HepG2 (cell line): ENCODE measurements around the gene HS3ST3B1. TPM values are rescaled to one million over a fixed set of nuclear protein-coding genes. Genes with fewer than 3 reads are reported as not detected.

Source experiments
- ATAC-seq: fragments of 200-7000 bp; cut with Tn5 transposase; 3 replicates; pipeline ENCODE4 v1.9.1; 2020; ENCODE audit warnings: mild to moderate bottlenecking, moderate library complexity
- BruUV-seq: library from RNA; stranded (reverse); fragments of 400-500 nt; replicated peaks from 2 replicates; lab custom pipeline; 2021; lab: Mats Ljungman, UMichigan
- CTCF ChIA-PET: fragments of 300-600 bp; formaldehyde crosslinking; extraction: SDS; loops from one replicate; lab custom pipeline; 2021; ENCODE audit warnings: low total read pairs, inconsistent platforms, low intra/inter-chr PET ratio; lab: Yijun Ruan, JAX
- POLR2A ChIA-PET: fragments of 350-600 bp; sonication (Branson Sonifier 250); formaldehyde crosslinking; loops from one replicate; lab custom pipeline; 2020; ENCODE audit warnings: antibody characterized with exemption, inconsistent platforms; lab: Yijun Ruan, JAX
- DNase-seq: peaks from one replicate; pipeline ENCODE4 v3.0.0-alpha.2; 2015; ENCODE audit warnings: low spot score
- FAIRE-seq: peaks from 3 replicates; lab custom pipeline; 2011; peaks lifted over from hg19 to GRCh38; lab: Jason Lieb, UNC
- H2AFZ ChIP-seq: one replicate; pipeline ENCODE4 v1.6.1; 2011; ENCODE audit warnings: low read length, inconsistent platforms
- H3K27ac ChIP-seq: fragments of 300-600 bp; 3 replicates; pipeline ENCODE4 v1.8.0; 2011; ENCODE audit warnings: mixed run types, mild to moderate bottlenecking, mixed read lengths, low read length, inconsistent platforms; ENCODE audit not compliant: insufficient read depth; ENCODE audit errors: extremely low read length
- H3K27me3 ChIP-seq, 2 experiments: fragments of 200-600 bp in 1 of 2; 2 replicates in 1 of 2; 3 replicates in 1 of 2; pipeline versions ENCODE4 v1.6.0 to v1.8.0; 2011; ENCODE audit warnings: low read length in 2 of 2, mild to moderate bottlenecking in 2 of 2, moderate library complexity in 2 of 2, inconsistent platforms in 1 of 2; ENCODE audit not compliant: insufficient read depth in 2 of 2, control insufficient read depth in 1 of 2
- H3K36me3 ChIP-seq, 2 experiments: fragments of 200-600 bp in 1 of 2; replicated peaks in 1 of 2; 2 replicates in 1 of 2; 3 replicates in 1 of 2; pipeline versions ENCODE4 v1.5.1 to v1.8.0; 2011; ENCODE audit warnings: low read length in 2 of 2, inconsistent platforms in 1 of 2; ENCODE audit not compliant: insufficient read depth in 2 of 2, control insufficient read depth in 1 of 2
- H3K4me1 ChIP-seq: 2 replicates; pipeline ENCODE4 v1.5.1; 2012; ENCODE audit warnings: low read length, inconsistent platforms; ENCODE audit not compliant: insufficient read depth
- H3K4me2 ChIP-seq: 2 replicates; pipeline ENCODE4 v1.6.0; 2011; ENCODE audit warnings: low read depth, low read length, inconsistent platforms
- H3K4me3 ChIP-seq, 3 experiments: fragments of 200-600 bp in 1 of 3; sonication (generic), shearing (Covaris generic) in 1 of 3; replicated peaks in 1 of 3; 2 replicates each; pipeline ENCODE4 v1.5.1; 2011 to 2016; ENCODE audit warnings: low read length in 3 of 3, inconsistent platforms in 2 of 3, low read depth in 2 of 3, mild to moderate bottlenecking in 2 of 3, control low read depth in 1 of 3, mixed read lengths in 1 of 3; ENCODE audit not compliant: insufficient read depth in 1 of 3
- H3K79me2 ChIP-seq: one replicate; pipeline ENCODE4 v1.6.1; 2011; ENCODE audit warnings: low read length, inconsistent platforms; ENCODE audit not compliant: insufficient read depth
- H3K9ac ChIP-seq: 2 replicates; pipeline ENCODE4 v1.6.0; 2011; ENCODE audit warnings: mild to moderate bottlenecking, low read depth, low read length, inconsistent platforms; ENCODE audit not compliant: insufficient read depth
- H3K9me3 ChIP-seq: 2 replicates; pipeline ENCODE4 v1.5.1; 2012; ENCODE audit warnings: mild to moderate bottlenecking, low read length
- H4K20me1 ChIP-seq: 2 replicates; pipeline ENCODE4 v1.6.0; 2011; ENCODE audit warnings: inconsistent platforms, mild to moderate bottlenecking, low read length, moderate library complexity; ENCODE audit not compliant: insufficient read depth
- ASH2L ChIP-seq: fragments of 300-600, 200-600 bp; sonication (generic); IDR thresholded peaks from 2 replicates; pipeline ENCODE4 v1.7.0; 2017; ENCODE audit warnings: low read depth, mild to moderate bottlenecking, moderate library complexity, mixed read lengths, low read length; ENCODE audit not compliant: insufficient read length
- CBX2 ChIP-seq, 2 experiments: fragments of 200-600 bp in 1 of 2; sonication (generic); formaldehyde crosslinking in 1 of 2; IDR thresholded peaks; 2 replicates each; pipeline versions ENCODE4 v1.7.0 to v1.8.1; 2018 to 2022; ENCODE audit warnings: low read depth in 2 of 2, low read length in 1 of 2, mild to moderate bottlenecking in 1 of 2, missing genetic modification reagents in 1 of 2
- CTCF ChIP-seq: sonication (generic); formaldehyde crosslinking; IDR thresholded peaks from 2 replicates; pipeline ENCODE4 v1.5.0; 2020; ENCODE audit warnings: mild to moderate bottlenecking, missing genetic modification reagents, moderate library complexity
- ESRRA ChIP-seq: sonication (generic); formaldehyde crosslinking; IDR thresholded peaks from 2 replicates; pipeline ENCODE4 v1.5.1; 2020; ENCODE audit warnings: mild to moderate bottlenecking, low read depth, missing genetic modification reagents
- FLYWCH1 ChIP-seq: sonication (generic); formaldehyde crosslinking; IDR thresholded peaks from 2 replicates; pipeline ENCODE4 v1.8.1; 2023; ENCODE audit warnings: mild to moderate bottlenecking, missing genetic modification reagents
- GABPB1 ChIP-seq: IDR thresholded peaks from 2 replicates; pipeline ENCODE4 v1.6.1; 2016; ENCODE audit warnings: mild to moderate bottlenecking, missing genetic modification reagents, moderate library complexity, missing compliant biosample characterization
- KAT7 ChIP-seq: IDR thresholded peaks from 2 replicates; pipeline ENCODE4 v1.6.1; 2018; ENCODE audit warnings: borderline replicate concordance, missing compliant biosample characterization
- KMT2A ChIP-seq: sonication (generic); formaldehyde crosslinking; IDR thresholded peaks from 2 replicates; pipeline ENCODE4 v1.4.0; 2020; ENCODE audit warnings: missing genetic modification reagents
- MAFF ChIP-seq: IDR thresholded peaks from 2 replicates; pipeline ENCODE4 v1.6.1; 2011; ENCODE audit warnings: low read depth, low read length, improper control_type of control experiment
- MAFK ChIP-seq, 2 experiments: IDR thresholded peaks in 1 of 2; conservative IDR thresholded peaks in 1 of 2; 2 replicates each; pipeline ENCODE4 v1.6.1; 2011; ENCODE audit warnings: improper control_type of control experiment in 2 of 2, low read length in 2 of 2
- NAIF1 ChIP-seq: sonication (generic); formaldehyde crosslinking; IDR thresholded peaks from 2 replicates; pipeline ENCODE4 v1.5.0; 2020; ENCODE audit warnings: mild to moderate bottlenecking, missing genetic modification reagents, borderline replicate concordance
- NFYC ChIP-seq: IDR thresholded peaks from 2 replicates; pipeline ENCODE4 v1.6.1; 2016; ENCODE audit warnings: missing genetic modification reagents, missing compliant biosample characterization
- RBFOX2 ChIP-seq: fragments of 200-400 bp; formaldehyde crosslinking; IDR thresholded peaks from 2 replicates; pipeline ENCODE4 v1.6.1; 2017; ENCODE audit warnings: low read depth, mild to moderate bottlenecking, low read length
- SMARCE1 ChIP-seq: fragments of 450-650 bp; IDR thresholded peaks from 2 replicates; pipeline ENCODE4 v1.6.1; 2017; ENCODE audit warnings: borderline replicate concordance
- ZNF253 ChIP-seq: sonication (generic); formaldehyde crosslinking; IDR thresholded peaks from 2 replicates; pipeline ENCODE4 v1.8.0; 2022; ENCODE audit warnings: mild to moderate bottlenecking, missing genetic modification reagents, borderline replicate concordance
- ZNF44 ChIP-seq: sonication (generic); formaldehyde crosslinking; IDR thresholded peaks from 2 replicates; pipeline ENCODE4 v1.5.1; 2020; ENCODE audit warnings: mild to moderate bottlenecking, missing genetic modification reagents
- ZNF841 ChIP-seq: sonication (generic); formaldehyde crosslinking; IDR thresholded peaks from 2 replicates; pipeline ENCODE4 v1.8.1; 2023; ENCODE audit warnings: missing genetic modification reagents, borderline replicate concordance
- WGBS: methylation state at CpG from one replicate; pipeline ENCODE4 v1.1.6; 2017; ENCODE audit warnings: low lambda C conversion rate; 5-methylcytosine and 5-hydroxymethylcytosine counted together
- in situ Hi-C: cut with HindIII; loops from 2 replicates; pipeline ENCODE4 v1.10.0; 2017; ENCODE audit warnings: low pct_unique_long_range_greater_than_20kb; ENCODE audit not compliant: extremely low pct_ligation_motif_present
- intact Hi-C: fragments of 100-400 bp; cut with micrococcal nuclease; formaldehyde crosslinking; loops from one replicate; pipeline ENCODE4 v1.10.0; 2022; ENCODE audit not compliant: unreplicated experiment
- polyA plus RNA-seq, 8 experiments: library from polyadenylated mRNA; depleted of rRNA in 3 of 8; stranded (reverse) in 7 of 8; unstranded in 1 of 8; fragments of >200 nt; fragmentation: Illumina TruSeq in 4 of 8; extraction: Trizol in 4 of 8; gene quantifications; 2 replicates each; pipeline versions ENCODE4 v1.2.1 to v1.2.3, GENCODE V29; 2011 to 2016; ENCODE audit warnings: low read depth in 4 of 8, missing spikeins in 1 of 8, mixed read lengths in 1 of 8; ENCODE audit not compliant: insufficient read depth in 1 of 8
- total RNA-seq, 5 experiments: library from RNA; depleted of rRNA; stranded (reverse); fragments of >200 nt; fragmentation: Illumina TruSeq; extraction: Trizol; gene quantifications; 2 replicates each; pipeline ENCODE4 v1.2.3, GENCODE V29; 2016; ENCODE audit warnings: low read depth in 1 of 5
- TF ChIP-seq, protein P1 (sequence below): sonication (generic); IDR thresholded peaks from 2 replicates; pipeline ENCODE4 v1.6.1; 2016; ENCODE audit warnings: low read depth, borderline replicate concordance

HS3ST3B1 gene
- total and polyA plus RNA-seq, 2 of the 13 experiments (the other 11 are each of a cell fraction or from before 2014, with no cell fraction given): 15.7 to 39.5 TPM

- TF ChIP-seq, protein P1, sequence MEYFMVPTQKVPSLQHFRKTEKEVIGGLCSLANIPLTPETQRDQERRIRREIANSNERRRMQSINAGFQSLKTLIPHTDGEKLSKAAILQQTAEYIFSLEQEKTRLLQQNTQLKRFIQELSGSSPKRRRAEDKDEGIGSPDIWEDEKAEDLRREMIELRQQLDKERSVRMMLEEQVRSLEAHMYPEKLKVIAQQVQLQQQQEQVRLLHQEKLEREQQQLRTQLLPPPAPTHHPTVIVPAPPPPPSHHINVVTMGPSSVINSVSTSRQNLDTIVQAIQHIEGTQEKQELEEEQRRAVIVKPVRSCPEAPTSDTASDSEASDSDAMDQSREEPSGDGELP: no peak
These were observed 5.7 kb downstream of the HS3ST3B1 start (continued) for GRCh38 chr17:14306596-14306995.

DNA sequence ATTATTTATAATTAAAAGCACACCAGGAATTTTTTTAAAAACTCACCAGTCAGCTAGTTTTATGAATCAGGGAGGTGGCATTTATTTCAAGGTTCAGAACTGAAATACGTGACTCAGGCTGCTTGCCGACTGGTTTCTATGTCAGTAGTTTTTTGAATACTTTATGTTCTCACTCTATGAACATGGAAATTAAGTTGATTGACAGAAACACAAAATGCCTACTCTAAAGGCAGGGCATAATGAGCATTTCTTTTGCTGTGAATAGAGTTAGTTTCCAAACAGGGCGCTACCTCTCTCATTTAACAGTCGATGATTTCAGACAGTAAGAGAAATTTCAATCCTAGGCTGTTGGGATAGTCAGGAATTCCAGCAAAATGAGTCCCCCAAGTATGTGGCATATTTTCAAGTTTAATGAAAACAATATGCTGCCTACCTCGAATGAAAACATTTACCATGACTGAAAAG lies 6.7 kb downstream of the HS3ST3B1 start:
- Histone ChIP-seq H3K4me3 (peak overlapping the region; percentile 48 to 92 (median 71); a peak in 5 of 6 replicates), H3K27ac (peak overlapping the region; percentile 93), H3K9ac (peak overlapping the region; percentile 81), H3K36me3 (peaks cover 8 to 29% of the 10 kb centered on the region in 2 experiments; a peak in 4 of 5 replicates), H3K4me2 (peak overlapping the region; percentile 95), H3K79me2 (peaks cover 98% of the 10 kb centered on the region), H4K20me1 (peaks cover 30% of the 10 kb centered on the region), H3K9me3 (no peaks in the 10 kb centered on the region), H3K27me3 (no peaks in the 10 kb centered on the region; a peak in 1 of 5 replicates), H2AFZ (no peak overlapping the region), H3K4me1 (peaks cover 42% of the 10 kb centered on the region)
- TSS peak; percentile 1 for BruUV-seq
- CTCF ChIA-PET: no interaction called here
- POLR2A ChIA-PET: interaction anchor here (1.0 to 14.0 kb wide), 2 partner anchors 23 to 66 kb away, joined by 4 to 288 read pairs; no protein-coding TSS in a partner anchor
- no peak for ATAC-seq
- in situ Hi-C loops (loop anchor here (5.0 kb wide), 1 partner anchor 65 kb away; no protein-coding TSS in a partner anchor), intact Hi-C loops (loop anchor here (2.0 to 10.0 kb wide), 2 partner anchors 67 to 477 kb away; no protein-coding TSS in a partner anchor)
- WGBS: 5% methylated on average over 5 of the region's 5 CpGs
- peak; percentile 42 for DNase-seq
- FAIRE-seq: no peak
- no peak for TF ChIP-seq ZNF44 (CRISPR knock-in tag)
- no peak for TF ChIP-seq ZNF841
- TF ChIP-seq KMT2A (CRISPR knock-in tag): peak; percentile 75
- TF ChIP-seq CBX2 (IDR thresholded peaks at IDR 0.05; ENCODE audit: low read depth, low read length): no peak
- no peak for TF ChIP-seq CBX2 (CRISPR knock-in tag; IDR thresholded peaks at IDR 0.05; ENCODE audit: low read depth)
- no peak for TF ChIP-seq ESRRA (CRISPR knock-in tag)
- no peak for TF ChIP-seq GABPB1 (CRISPR knock-in tag)
- TF ChIP-seq SMARCE1: no peak
- no peak for TF ChIP-seq NAIF1 (CRISPR knock-in tag)
- no peak for TF ChIP-seq FLYWCH1 (CRISPR knock-in tag)
- peak; percentile 59 to 68 for TF ChIP-seq MAFK (conservative IDR thresholded peaks at IDR 0.05 in 1 of 2, IDR thresholded peaks at IDR 0.05 in 1 of 2; ENCODE audit: low read length in 2 of 2)
- peak; percentile 60 for TF ChIP-seq ASH2L
- TF ChIP-seq RBFOX2: peak; percentile 40; the same call in 1 of the 2 replicates
- TF ChIP-seq ZNF253 (CRISPR knock-in tag): no peak
- peak; percentile 62 for TF ChIP-seq MAFF
- TF ChIP-seq NFYC (CRISPR knock-in tag): no peak
- TF ChIP-seq CTCF: no peak
- 0 out of 2 replicates have a peak, but pooled peaks have one; percentile 33 for TF ChIP-seq KAT7 (CRISPR knock-in tag)
